HepG2 (cell line): ENCODE measurements around the gene TRIM4. TPM values are rescaled to one million over a fixed set of nuclear protein-coding genes. Genes with fewer than 3 reads are reported as not detected.

Experiments
- ATAC-seq: fragments of 200-7000 bp; cut with Tn5 transposase; 3 replicates; pipeline ENCODE4 v1.9.1; 2020; ENCODE audit warnings: mild to moderate bottlenecking, moderate library complexity
- BruUV-seq: library from RNA; stranded (reverse); fragments of 400-500 nt; replicated peaks from 2 replicates; lab custom pipeline; 2021; lab: Mats Ljungman, UMichigan
- CTCF ChIA-PET: fragments of 300-600 bp; formaldehyde crosslinking; extraction: SDS; loops from one replicate; lab custom pipeline; 2021; ENCODE audit warnings: low total read pairs, inconsistent platforms, low intra/inter-chr PET ratio; lab: Yijun Ruan, JAX
- POLR2A ChIA-PET: fragments of 350-600 bp; sonication (Branson Sonifier 250); formaldehyde crosslinking; loops from one replicate; lab custom pipeline; 2020; ENCODE audit warnings: antibody characterized with exemption, inconsistent platforms; lab: Yijun Ruan, JAX
- DNase-seq: peaks from one replicate; pipeline ENCODE4 v3.0.0-alpha.2; 2015; ENCODE audit warnings: low spot score
- FAIRE-seq: peaks from 3 replicates; lab custom pipeline; 2011; peaks lifted over from hg19 to GRCh38; lab: Jason Lieb, UNC
- H2AFZ ChIP-seq: one replicate; pipeline ENCODE4 v1.6.1; 2011; ENCODE audit warnings: low read length, inconsistent platforms
- H3K27ac ChIP-seq: fragments of 300-600 bp; 3 replicates; pipeline ENCODE4 v1.8.0; 2011; ENCODE audit warnings: mixed run types, mild to moderate bottlenecking, mixed read lengths, low read length, inconsistent platforms; ENCODE audit not compliant: insufficient read depth; ENCODE audit errors: extremely low read length
- H3K27me3 ChIP-seq, 2 experiments: fragments of 200-600 bp in 1 of 2; 2 replicates in 1 of 2; 3 replicates in 1 of 2; pipeline versions ENCODE4 v1.6.0 to v1.8.0; 2011; ENCODE audit warnings: low read length in 2 of 2, mild to moderate bottlenecking in 2 of 2, moderate library complexity in 2 of 2, inconsistent platforms in 1 of 2; ENCODE audit not compliant: insufficient read depth in 2 of 2, control insufficient read depth in 1 of 2
- H3K36me3 ChIP-seq, 2 experiments: fragments of 200-600 bp in 1 of 2; replicated peaks in 1 of 2; 2 replicates in 1 of 2; 3 replicates in 1 of 2; pipeline versions ENCODE4 v1.5.1 to v1.8.0; 2011; ENCODE audit warnings: low read length in 2 of 2, inconsistent platforms in 1 of 2; ENCODE audit not compliant: insufficient read depth in 2 of 2, control insufficient read depth in 1 of 2
- H3K4me1 ChIP-seq: 2 replicates; pipeline ENCODE4 v1.5.1; 2012; ENCODE audit warnings: low read length, inconsistent platforms; ENCODE audit not compliant: insufficient read depth
- H3K4me2 ChIP-seq: 2 replicates; pipeline ENCODE4 v1.6.0; 2011; ENCODE audit warnings: low read depth, low read length, inconsistent platforms
- H3K4me3 ChIP-seq, 3 experiments: fragments of 200-600 bp in 1 of 3; sonication (generic), shearing (Covaris generic) in 1 of 3; replicated peaks in 1 of 3; 2 replicates each; pipeline ENCODE4 v1.5.1; 2011 to 2016; ENCODE audit warnings: low read length in 3 of 3, inconsistent platforms in 2 of 3, low read depth in 2 of 3, mild to moderate bottlenecking in 2 of 3, control low read depth in 1 of 3, mixed read lengths in 1 of 3; ENCODE audit not compliant: insufficient read depth in 1 of 3
- H3K79me2 ChIP-seq: one replicate; pipeline ENCODE4 v1.6.1; 2011; ENCODE audit warnings: low read length, inconsistent platforms; ENCODE audit not compliant: insufficient read depth
- H3K9ac ChIP-seq: 2 replicates; pipeline ENCODE4 v1.6.0; 2011; ENCODE audit warnings: mild to moderate bottlenecking, low read depth, low read length, inconsistent platforms; ENCODE audit not compliant: insufficient read depth
- H3K9me3 ChIP-seq: 2 replicates; pipeline ENCODE4 v1.5.1; 2012; ENCODE audit warnings: mild to moderate bottlenecking, low read length
- H4K20me1 ChIP-seq: 2 replicates; pipeline ENCODE4 v1.6.0; 2011; ENCODE audit warnings: inconsistent platforms, mild to moderate bottlenecking, low read length, moderate library complexity; ENCODE audit not compliant: insufficient read depth
- ARNT2 ChIP-seq: sonication (generic); formaldehyde crosslinking; IDR thresholded peaks from 2 replicates; pipeline ENCODE4 v1.8.0; 2022; ENCODE audit warnings: mild to moderate bottlenecking, low read depth, missing genetic modification reagents, moderate library complexity
- MED8 ChIP-seq: sonication (generic); formaldehyde crosslinking; IDR thresholded peaks from 2 replicates; pipeline ENCODE4 v1.8.1; 2023; ENCODE audit warnings: mild to moderate bottlenecking, missing genetic modification reagents; ENCODE audit not compliant: insufficient replicate concordance
- POLR2AphosphoS5 ChIP-seq: IDR thresholded peaks from 2 replicates; pipeline ENCODE4 v1.6.1; 2012; ENCODE audit warnings: low read depth, low read length
- TBL1XR1 ChIP-seq: fragments of 150-350 bp; IDR thresholded peaks from 2 replicates; pipeline ENCODE4 v1.6.1; 2014; ENCODE audit warnings: borderline replicate concordance, low read length; ENCODE audit not compliant: partially characterized antibody
- ZNF501 ChIP-seq: sonication (generic); formaldehyde crosslinking; IDR thresholded peaks from 2 replicates; pipeline ENCODE4 v1.5.1; 2020; ENCODE audit warnings: mild to moderate bottlenecking, moderate library complexity, missing genetic modification reagents
- ZNF605 ChIP-seq: sonication (generic); formaldehyde crosslinking; IDR thresholded peaks from 2 replicates; pipeline ENCODE4 v1.8.0; 2022; ENCODE audit warnings: mild to moderate bottlenecking, missing genetic modification reagents
- ZSCAN9 ChIP-seq: IDR thresholded peaks from 2 replicates; pipeline ENCODE4 v1.6.1; 2016; ENCODE audit warnings: borderline replicate concordance
- WGBS: methylation state at CpG from one replicate; pipeline ENCODE4 v1.1.6; 2017; ENCODE audit warnings: low lambda C conversion rate; 5-methylcytosine and 5-hydroxymethylcytosine counted together
- in situ Hi-C: cut with HindIII; loops from 2 replicates; pipeline ENCODE4 v1.10.0; 2017; ENCODE audit warnings: low pct_unique_long_range_greater_than_20kb; ENCODE audit not compliant: extremely low pct_ligation_motif_present
- intact Hi-C: fragments of 100-400 bp; cut with micrococcal nuclease; formaldehyde crosslinking; loops from one replicate; pipeline ENCODE4 v1.10.0; 2022; ENCODE audit not compliant: unreplicated experiment
- polyA plus RNA-seq, 8 experiments: library from polyadenylated mRNA; depleted of rRNA in 3 of 8; stranded (reverse) in 7 of 8; unstranded in 1 of 8; fragments of >200 nt; fragmentation: Illumina TruSeq in 4 of 8; extraction: Trizol in 4 of 8; gene quantifications; 2 replicates each; pipeline versions ENCODE4 v1.2.1 to v1.2.3, GENCODE V29; 2011 to 2016; ENCODE audit warnings: low read depth in 4 of 8, missing spikeins in 1 of 8, mixed read lengths in 1 of 8; ENCODE audit not compliant: insufficient read depth in 1 of 8
- total RNA-seq, 5 experiments: library from RNA; depleted of rRNA; stranded (reverse); fragments of >200 nt; fragmentation: Illumina TruSeq; extraction: Trizol; gene quantifications; 2 replicates each; pipeline ENCODE4 v1.2.3, GENCODE V29; 2016; ENCODE audit warnings: low read depth in 1 of 5
- TF ChIP-seq, protein P1 (sequence below): sonication (generic); formaldehyde crosslinking; IDR thresholded peaks from 2 replicates; pipeline ENCODE4 v1.5.1; 2020; ENCODE audit warnings: missing genetic modification reagents, mild to moderate bottlenecking, borderline replicate concordance
- TF ChIP-seq, protein P2 (sequence below): IDR thresholded peaks from 2 replicates; pipeline ENCODE4 v1.6.1; 2016; ENCODE audit warnings: mild to moderate bottlenecking, missing biosample characterization, missing genetic modification reagents

The TRIM4 gene
- total and polyA plus RNA-seq, 2 of the 13 experiments (the other 11 are each of a cell fraction or from before 2014, with no cell fraction given), result 17.6 to 21.7 TPM

- intact Hi-C loops (no loop called here), in situ Hi-C loops (no loop called here)
- ChIA-PET CTCF (no interaction called here), POLR2A (interaction anchor here (1.3 kb wide), 1 partner anchor 31 kb away, joined by 5 read pairs; the partner anchor contains the start of gene AZGP1)
- H3K4me2 ChIP-seq, result no peak overlapping the region
- H3K9me3 ChIP-seq, result no peaks in the 10 kb centered on the region
- H3K36me3 ChIP-seq, result no peaks in the 10 kb centered on the region
- no peak overlapping the region for H2AFZ ChIP-seq
- ATAC-seq, result no peak
- H3K4me3 ChIP-seq, result no peak overlapping the region
- H3K79me2 ChIP-seq, result no peaks in the 10 kb centered on the region
- H3K9ac ChIP-seq, result no peak overlapping the region
- H3K27ac ChIP-seq, result no peak overlapping the region
- TF ChIP-seq ZSCAN9 (CRISPR knock-in tag), result no peak
- no peak for TF ChIP-seq ZNF605 (CRISPR knock-in tag)
- no peak for TF ChIP-seq ZNF501 (CRISPR knock-in tag)
- no peak for TF ChIP-seq POLR2AphosphoS5
- TF ChIP-seq ARNT2 (CRISPR knock-in tag), result no peak
- TF ChIP-seq TBL1XR1, result no peak
- no peak for TF ChIP-seq MED8 (CRISPR knock-in tag)
- TF ChIP-seq, protein P1, sequence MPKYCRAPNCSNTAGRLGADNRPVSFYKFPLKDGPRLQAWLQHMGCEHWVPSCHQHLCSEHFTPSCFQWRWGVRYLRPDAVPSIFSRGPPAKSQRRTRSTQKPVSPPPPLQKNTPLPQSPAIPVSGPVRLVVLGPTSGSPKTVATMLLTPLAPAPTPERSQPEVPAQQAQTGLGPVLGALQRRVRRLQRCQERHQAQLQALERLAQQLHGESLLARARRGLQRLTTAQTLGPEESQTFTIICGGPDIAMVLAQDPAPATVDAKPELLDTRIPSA (CRISPR knock-in tag), result no peak
- TF ChIP-seq, protein P2, sequence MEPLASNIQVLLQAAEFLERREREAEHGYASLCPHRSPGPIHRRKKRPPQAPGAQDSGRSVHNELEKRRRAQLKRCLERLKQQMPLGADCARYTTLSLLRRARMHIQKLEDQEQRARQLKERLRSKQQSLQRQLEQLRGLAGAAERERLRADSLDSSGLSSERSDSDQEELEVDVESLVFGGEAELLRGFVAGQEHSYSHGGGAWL (CRISPR knock-in tag), result no peak
- TF ChIP-seq, all 625 proteins: peak for 0
- Histone ChIP-seq H4K20me1 (no peaks in the 10 kb centered on the region), H3K4me1 (peaks cover 13% of the 10 kb centered on the region), H3K27me3 (no peaks in the 10 kb centered on the region)
- DNase-seq (no peak), FAIRE-seq (no peak)
- no TSS peak for BruUV-seq
- WGBS, result 77% methylated on average over 4 of the region's 4 CpGs
These were observed 25.3 kb upstream of the TRIM4 start for GRCh38 chr7:99944497-99945070.
